H54 (cell line): ENCODE results near the gene MRLN.
"Not testable (repeated sequence)": the region's sequence is repeated elsewhere in the genome, so short reads cannot be mapped to it uniquely, and the experiment has no call there.

Experiments used
- DNase-seq: peaks from one replicate; pipeline ENCODE4 v3.0.0; 2011; ENCODE audit warnings: low spot score, mixed read lengths; ENCODE audit not compliant: insufficient read length
- FAIRE-seq: peaks from 3 replicates; lab custom pipeline; 2011; peaks lifted over from hg19 to GRCh38; lab: Jason Lieb, UNC
- POLR2A ChIP-seq: IDR thresholded peaks from 2 replicates; pipeline ENCODE4 v1.6.1; 2011; ENCODE audit warnings: low read depth, mild to moderate bottlenecking, low read length

Gene MRLN

GRCh38 chr10:59770689-59771088 is 17.4 kb upstream of the MRLN start:
- DNase-seq (no peak), FAIRE-seq (no peak)
- TF ChIP-seq POLR2A, result no peak

- FAIRE-seq, result no peak
- TF ChIP-seq POLR2A, result no peak
Observed at GRCh38 chr10:59762505-59762904, 9.2 kb upstream of the MRLN start.

GRCh38 chr10:59757966-59758365 is 4.7 kb upstream of the MRLN start:
- DNase-seq, result no peak
- no peak for FAIRE-seq
- no peak for TF ChIP-seq POLR2A

More at GRCh38 chr10:59762505-59762904, 9.2 kb upstream of the MRLN start:
- DNase-seq, result no peak

GRCh38 chr10:59754951-59755350 is 1.7 kb upstream of the MRLN start:
- DNase-seq (no peak), FAIRE-seq (no peak)
- TF ChIP-seq POLR2A, result no peak

- FAIRE-seq, result no peak
- DNase-seq, result no peak
- no peak for TF ChIP-seq POLR2A
Observed at GRCh38 chr10:59752278-59752940, 846 bp downstream of the MRLN start.

GRCh38 chr10:59750155-59750945 is 2.9 kb downstream of the MRLN start:
- DNase-seq (no peak), FAIRE-seq (no peak)
- TF ChIP-seq POLR2A, result no peak

- FAIRE-seq (no peak), DNase-seq (no peak)
- no peak for TF ChIP-seq POLR2A
Observed at GRCh38 chr10:59748834-59749233, 4.4 kb downstream of the MRLN start.

GRCh38 chr10:59745163-59745650 is 8.0 kb downstream of the MRLN start:
- no peak for DNase-seq
- no peak for FAIRE-seq
- no peak for TF ChIP-seq POLR2A

GRCh38 chr10:59744762-59745161 is 8.5 kb downstream of the MRLN start:
- not testable (repeated sequence) for DNase-seq, FAIRE-seq

- not testable (repeated sequence) for FAIRE-seq, DNase-seq
Observed at GRCh38 chr10:59744156-59744555, 9.1 kb downstream of the MRLN start.

- DNase-seq (no peak), FAIRE-seq (no peak)
- no peak for TF ChIP-seq POLR2A
Observed at GRCh38 chr10:59741583-59741982, 11.7 kb downstream of the MRLN start.

- DNase-seq, result no peak
- FAIRE-seq, result no peak
- TF ChIP-seq POLR2A, result no peak
Observed at GRCh38 chr10:59741048-59741447, 12.2 kb downstream of the MRLN start.

- no peak for TF ChIP-seq POLR2A
- FAIRE-seq, result no peak
- no peak for DNase-seq
Observed at GRCh38 chr10:59736749-59737148, 16.5 kb downstream of the MRLN start.

GRCh38 chr10:59735296-59735695 is 18.0 kb downstream of the MRLN start:
- no peak for TF ChIP-seq POLR2A
- DNase-seq, result no peak
- no peak for FAIRE-seq

GRCh38 chr10:59734014-59734462 is 19.2 kb downstream of the MRLN start:
- FAIRE-seq (no peak), DNase-seq (no peak)
- no peak for TF ChIP-seq POLR2A

GRCh38 chr10:59733321-59734013 is 19.8 kb downstream of the MRLN start:
- not testable (repeated sequence) for FAIRE-seq, DNase-seq

GRCh38 chr10:59732849-59733248 is 20.4 kb downstream of the MRLN start:
- DNase-seq, FAIRE-seq: not testable (repeated sequence)

GRCh38 chr10:59729167-59729566 is 24.1 kb downstream of the MRLN start:
- FAIRE-seq, DNase-seq: not testable (repeated sequence)
